Neutrophil (primary cell): ENCODE data around the gene CREBL2.

Source experiments
- H3K27ac ChIP-seq: fragments of 200-600 bp; sonication (generic); 2 replicates; pipeline ENCODE4 v1.5.1; 2016; ENCODE audit warnings: mild to moderate bottlenecking, moderate library complexity
- H3K27me3 ChIP-seq: fragments of 200-600 bp; sonication (generic); 2 replicates; pipeline ENCODE4 v1.6.0; 2016; ENCODE audit warnings: mild to moderate bottlenecking
- H3K36me3 ChIP-seq: fragments of 200-600 bp; sonication (generic); 2 replicates; pipeline ENCODE4 v1.5.1; 2017
- H3K4me1 ChIP-seq, 2 experiments: fragments of 200-600 bp in 1 of 2; sonication (generic) in 1 of 2; 1 replicate in 1 of 2; 2 replicates in 1 of 2; pipeline versions ENCODE4 v1.5.1 to v1.6.1; 2013 to 2016; ENCODE audit warnings: low read depth in 1 of 2, low read length in 1 of 2, mild to moderate bottlenecking in 1 of 2, moderate library complexity in 1 of 2; ENCODE audit not compliant: control insufficient read depth in 1 of 2, insufficient read depth in 1 of 2
- H3K4me3 ChIP-seq, 2 experiments: fragments of 200-600 bp in 1 of 2; sonication (generic) in 1 of 2; 1 replicate in 1 of 2; 2 replicates in 1 of 2; pipeline ENCODE4 v1.5.1; 2013 to 2016; ENCODE audit warnings: low read depth in 1 of 2, low read length in 1 of 2, mild to moderate bottlenecking in 1 of 2, moderate library complexity in 1 of 2
- H3K9me3 ChIP-seq: fragments of 200-600 bp; sonication (generic); 2 replicates; pipeline ENCODE4 v1.5.1; 2016
- CTCF ChIP-seq: fragments of 200-600 bp; sonication (generic); IDR thresholded peaks from 2 replicates; pipeline ENCODE4 v1.5.1; 2016; ENCODE audit warnings: antibody characterized with exemption

CREBL2 gene

GRCh38 chr12:12608557-12608957 is 3.1 kb upstream of the CREBL2 start:
- Histone ChIP-seq H3K4me3 (no peak overlapping the region), H3K27ac (no peak overlapping the region), H3K4me1 (peaks cover 23 to 24% of the 10 kb centered on the region in 2 experiments), H3K27me3 (no peaks in the 10 kb centered on the region), H3K36me3 (no peaks in the 10 kb centered on the region), H3K9me3 (no peaks in the 10 kb centered on the region)
- no peak for TF ChIP-seq CTCF

DNA sequence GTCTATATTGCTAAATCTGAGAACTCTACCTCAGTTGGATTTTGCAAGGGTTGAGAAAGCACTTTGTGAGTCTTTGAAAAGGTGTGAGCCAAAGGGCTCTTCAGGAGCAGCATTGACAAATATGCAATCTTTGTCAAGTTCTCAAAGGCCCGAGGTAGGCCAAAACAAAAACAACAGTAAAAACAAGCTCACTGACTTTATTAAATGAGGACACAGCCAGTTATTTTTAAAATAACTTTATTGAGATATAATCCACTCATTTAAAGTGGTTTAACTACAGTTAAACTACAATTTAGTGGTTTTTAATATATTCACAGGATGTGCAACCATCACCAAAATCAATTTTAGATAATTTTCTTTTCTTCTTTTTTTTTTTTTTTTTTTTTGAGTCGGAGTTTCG is 2.0 kb upstream of the CREBL2 start:
- no peak for TF ChIP-seq CTCF
- Histone ChIP-seq H3K4me3 (no peak overlapping the region), H3K4me1 (peaks cover 24 to 26% of the 10 kb centered on the region in 2 experiments), H3K27me3 (no peaks in the 10 kb centered on the region), H3K27ac (no peak overlapping the region), H3K36me3 (no peaks in the 10 kb centered on the region), H3K9me3 (no peaks in the 10 kb centered on the region)

- TF ChIP-seq CTCF = no peak
- Histone ChIP-seq H3K27ac (peak overlapping the region; percentile 92), H3K4me3 (peak overlapping the region in 1 of 2 experiments; percentile 90), H3K4me1 (peaks cover 24 to 26% of the 10 kb centered on the region in 2 experiments), H3K36me3 (no peaks in the 10 kb centered on the region), H3K27me3 (no peaks in the 10 kb centered on the region), H3K9me3 (no peaks in the 10 kb centered on the region)
Observed at GRCh38 chr12:12610711-12611110, 965 bp upstream of the CREBL2 start.

- Histone ChIP-seq H3K4me3 (peak overlapping the region; percentile 80 to 90), H3K36me3 (no peaks in the 10 kb centered on the region), H3K4me1 (peaks cover 24 to 26% of the 10 kb centered on the region in 2 experiments), H3K27ac (peak overlapping the region; percentile 92), H3K27me3 (no peaks in the 10 kb centered on the region), H3K9me3 (no peaks in the 10 kb centered on the region)
- no peak for TF ChIP-seq CTCF
Observed at GRCh38 chr12:12612358-12612757, 682 bp downstream of the CREBL2 start.

DNA sequence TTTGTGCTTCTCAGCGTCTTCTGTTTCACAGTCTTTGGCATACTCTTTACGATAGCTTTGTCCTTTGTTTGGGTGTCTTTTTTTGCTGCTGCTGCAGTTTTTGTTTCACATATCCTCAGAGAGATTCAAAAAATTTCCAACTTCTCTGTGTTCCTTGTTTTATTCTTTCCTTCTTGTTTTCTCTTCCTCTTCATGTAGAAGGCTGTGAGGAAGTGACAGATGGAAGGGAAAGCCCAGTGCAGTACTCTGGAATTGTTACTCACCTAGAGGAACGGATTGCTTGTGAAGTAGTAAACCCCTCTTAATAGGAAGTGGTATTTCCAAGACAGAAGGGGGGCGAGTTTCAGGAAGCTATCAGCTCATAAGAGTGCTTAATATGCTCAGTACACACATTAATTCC is 1.7 kb downstream of the CREBL2 start:
- no peaks in the 10 kb centered on the region for H3K36me3 ChIP-seq
- H3K4me3 ChIP-seq = peak overlapping the region in 1 of 2 experiments; percentile 4
- TF ChIP-seq CTCF = no peak
- peak overlapping the region; percentile 92 for H3K27ac ChIP-seq
- no peaks in the 10 kb centered on the region for H3K27me3 ChIP-seq
- H3K4me1 ChIP-seq = peaks cover 24 to 26% of the 10 kb centered on the region in 2 experiments
- H3K9me3 ChIP-seq = no peaks in the 10 kb centered on the region

DNA sequence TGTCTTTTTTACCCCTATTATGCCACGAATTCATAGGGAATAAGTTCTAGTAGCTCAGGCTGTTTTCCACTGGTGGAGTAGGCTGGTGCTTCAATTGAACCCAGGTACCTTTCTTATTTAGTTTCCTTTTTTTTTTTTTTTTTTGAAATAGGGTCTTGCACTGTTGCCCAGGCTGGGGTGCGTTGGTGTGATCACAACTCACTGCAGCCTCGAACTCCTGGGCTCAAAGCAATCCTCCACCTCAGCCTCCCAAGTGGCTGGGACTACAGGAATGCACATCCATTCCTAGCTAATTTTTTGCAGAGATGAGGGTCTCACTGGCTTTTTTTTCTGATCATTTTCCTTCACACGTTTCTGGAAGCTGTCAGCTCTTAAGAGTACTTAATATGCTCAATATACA is 2.7 kb downstream of the CREBL2 start:
- Histone ChIP-seq H3K36me3 (no peaks in the 10 kb centered on the region), H3K27ac (no peak overlapping the region), H3K27me3 (no peaks in the 10 kb centered on the region), H3K4me1 (peaks cover 24 to 26% of the 10 kb centered on the region in 2 experiments), H3K9me3 (no peaks in the 10 kb centered on the region), H3K4me3 (no peak overlapping the region)
- no peak for TF ChIP-seq CTCF
